Endothelial cell (in vitro differentiated cells): ENCODE results near the gene RBM25. TPM values are rescaled to one million over a fixed set of nuclear protein-coding genes. Genes with fewer than 3 reads are reported as not detected.

ENCODE experiments used
- DNase-seq: peaks from one replicate; pipeline ENCODE4 v3.0.0; 2021; ENCODE audit warnings: low spot score
- H3K27ac Mint-ChIP-seq: one replicate; pipeline ENCODE4 v1.8.0; 2021; ENCODE audit warnings: mixed read lengths, inconsistent platforms; ENCODE audit not compliant: unreplicated experiment
- H3K27me3 Mint-ChIP-seq: one replicate; pipeline ENCODE4 v1.8.0; 2021; ENCODE audit warnings: mild to moderate bottlenecking, moderate library complexity, mixed read lengths, inconsistent platforms; ENCODE audit not compliant: unreplicated experiment
- H3K36me3 Mint-ChIP-seq: one replicate; pipeline ENCODE4 v1.8.0; 2021; ENCODE audit warnings: mild to moderate bottlenecking, low read depth, mixed read lengths, inconsistent platforms; ENCODE audit not compliant: unreplicated experiment
- H3K4me1 Mint-ChIP-seq: one replicate; pipeline ENCODE4 v1.8.0; 2021; ENCODE audit warnings: mild to moderate bottlenecking, mixed read lengths, inconsistent platforms; ENCODE audit not compliant: unreplicated experiment
- H3K4me3 Mint-ChIP-seq: one replicate; pipeline ENCODE4 v1.8.0; 2021; ENCODE audit warnings: mild to moderate bottlenecking, mixed read lengths, inconsistent platforms; ENCODE audit not compliant: unreplicated experiment
- H3K9me3 Mint-ChIP-seq: one replicate; pipeline ENCODE4 v1.8.0; 2021; ENCODE audit warnings: mixed read lengths, inconsistent platforms; ENCODE audit not compliant: unreplicated experiment
- total RNA-seq: library from RNA; stranded (reverse); fragmentation: NEBNext Ultra II Directional; extraction: Animal tissue kit (Norgen Biotek cat#: 25700); gene quantifications from one replicate; pipeline ENCODE4 v1.2.1, GENCODE V29; 2021; ENCODE audit not compliant: unreplicated experiment
- TF ChIP-seq, protein P1 (sequence below): fragments of 200-600 bp; sonication (generic); IDR thresholded peaks from one replicate; pipeline ENCODE4 v1.5.0; 2021; ENCODE audit warnings: antibody characterized with exemption; ENCODE audit not compliant: unreplicated experiment

The RBM25 gene
- total RNA-seq, 1 donor from 2014 or later = 110 TPM

DNA sequence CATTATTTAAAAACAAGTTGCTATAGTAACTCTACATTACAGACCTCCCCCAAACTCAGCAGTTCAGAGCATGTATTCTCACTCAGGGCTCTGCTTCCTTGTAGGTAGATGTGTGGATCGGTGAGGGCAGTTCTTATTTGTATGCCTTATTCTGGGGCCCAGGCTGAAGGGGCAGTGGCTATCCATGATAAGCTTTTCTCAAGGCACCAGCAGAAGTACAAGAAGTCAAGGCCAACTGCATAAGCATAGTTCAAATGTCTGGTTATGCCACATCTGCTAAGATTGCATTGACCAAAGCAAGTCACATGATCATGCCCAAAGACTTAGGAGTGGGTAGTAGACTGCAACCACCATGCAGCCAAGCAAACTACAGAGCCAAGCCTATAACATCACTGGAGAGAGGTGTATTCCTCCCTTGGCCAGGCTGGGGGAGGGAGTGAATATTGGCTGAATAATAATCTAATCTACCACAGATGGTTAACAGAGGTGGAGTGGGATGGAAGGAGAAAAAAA lies 82.5 kb downstream of the RBM25 start:
- Mint-ChIP-seq H3K36me3 (peaks cover 12% of the 10 kb centered on the region), H3K27me3 (peaks cover 5% of the 10 kb centered on the region), H3K4me3 (no peak overlapping the region), H3K27ac (no peak overlapping the region), H3K4me1 (peaks cover 9% of the 10 kb centered on the region), H3K9me3 (no peaks in the 10 kb centered on the region)
- TF ChIP-seq, protein P1, sequence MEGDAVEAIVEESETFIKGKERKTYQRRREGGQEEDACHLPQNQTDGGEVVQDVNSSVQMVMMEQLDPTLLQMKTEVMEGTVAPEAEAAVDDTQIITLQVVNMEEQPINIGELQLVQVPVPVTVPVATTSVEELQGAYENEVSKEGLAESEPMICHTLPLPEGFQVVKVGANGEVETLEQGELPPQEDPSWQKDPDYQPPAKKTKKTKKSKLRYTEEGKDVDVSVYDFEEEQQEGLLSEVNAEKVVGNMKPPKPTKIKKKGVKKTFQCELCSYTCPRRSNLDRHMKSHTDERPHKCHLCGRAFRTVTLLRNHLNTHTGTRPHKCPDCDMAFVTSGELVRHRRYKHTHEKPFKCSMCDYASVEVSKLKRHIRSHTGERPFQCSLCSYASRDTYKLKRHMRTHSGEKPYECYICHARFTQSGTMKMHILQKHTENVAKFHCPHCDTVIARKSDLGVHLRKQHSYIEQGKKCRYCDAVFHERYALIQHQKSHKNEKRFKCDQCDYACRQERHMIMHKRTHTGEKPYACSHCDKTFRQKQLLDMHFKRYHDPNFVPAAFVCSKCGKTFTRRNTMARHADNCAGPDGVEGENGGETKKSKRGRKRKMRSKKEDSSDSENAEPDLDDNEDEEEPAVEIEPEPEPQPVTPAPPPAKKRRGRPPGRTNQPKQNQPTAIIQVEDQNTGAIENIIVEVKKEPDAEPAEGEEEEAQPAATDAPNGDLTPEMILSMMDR = no peak
- no peak for DNase-seq

DNA sequence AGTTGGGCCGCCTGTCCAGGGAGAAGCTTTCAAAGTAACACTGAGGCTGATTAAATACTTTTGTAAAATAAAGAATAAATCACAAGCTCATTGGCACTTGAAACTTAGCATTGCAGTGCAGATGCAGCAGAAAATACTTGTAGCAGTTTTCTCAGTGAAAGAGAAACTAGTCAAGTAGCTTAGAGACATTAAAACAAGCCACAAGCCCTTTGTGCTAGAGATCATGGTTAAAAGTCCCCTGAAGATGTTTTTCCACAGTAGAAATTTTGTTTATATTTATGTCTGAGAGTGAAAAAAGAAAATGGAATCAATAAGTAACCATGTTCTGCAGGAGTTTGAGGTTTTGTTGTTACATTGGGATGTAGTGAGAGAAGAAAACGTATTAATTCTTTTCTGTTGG lies 83.9 kb downstream of the RBM25 start:
- no peak overlapping the region for H3K27ac Mint-ChIP-seq

DNA sequence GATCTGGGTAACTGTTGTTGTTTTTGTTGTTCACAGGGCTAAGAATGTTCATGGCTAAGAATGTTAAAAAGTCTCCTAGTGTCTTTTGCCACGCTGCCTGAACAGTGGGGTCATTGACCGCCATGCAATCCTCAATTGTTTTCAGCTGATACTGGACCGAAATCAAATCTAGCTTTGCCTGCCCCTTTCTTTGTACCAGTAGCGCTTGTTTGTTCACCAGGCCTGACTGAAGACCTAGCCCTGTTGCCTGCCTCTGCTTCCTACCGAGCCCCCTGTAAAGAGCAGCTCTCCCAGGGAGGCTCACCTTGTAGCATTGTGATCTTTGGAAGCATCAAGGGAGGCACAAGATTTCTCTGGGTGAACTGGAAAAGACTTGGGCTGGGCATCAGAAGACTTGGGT lies 84.7 kb downstream of the RBM25 start:
- TF ChIP-seq, protein P1 = no peak
- no peak for DNase-seq
- Mint-ChIP-seq H3K4me3 (no peak overlapping the region), H3K27ac (no peak overlapping the region), H3K36me3 (peaks cover 6% of the 10 kb centered on the region), H3K27me3 (no peaks in the 10 kb centered on the region), H3K9me3 (no peaks in the 10 kb centered on the region), H3K4me1 (no peaks in the 10 kb centered on the region)

More for the DNA sequence above, 83.9 kb downstream of the RBM25 start:
- H3K9me3 Mint-ChIP-seq = no peaks in the 10 kb centered on the region
- TF ChIP-seq, protein P1 = no peak
- no peak for DNase-seq
- peaks cover 4% of the 10 kb centered on the region for H3K4me1 Mint-ChIP-seq
- H3K36me3 Mint-ChIP-seq = peaks cover 8% of the 10 kb centered on the region
- H3K27me3 Mint-ChIP-seq = peaks cover 4% of the 10 kb centered on the region
- no peak overlapping the region for H3K4me3 Mint-ChIP-seq

DNA sequence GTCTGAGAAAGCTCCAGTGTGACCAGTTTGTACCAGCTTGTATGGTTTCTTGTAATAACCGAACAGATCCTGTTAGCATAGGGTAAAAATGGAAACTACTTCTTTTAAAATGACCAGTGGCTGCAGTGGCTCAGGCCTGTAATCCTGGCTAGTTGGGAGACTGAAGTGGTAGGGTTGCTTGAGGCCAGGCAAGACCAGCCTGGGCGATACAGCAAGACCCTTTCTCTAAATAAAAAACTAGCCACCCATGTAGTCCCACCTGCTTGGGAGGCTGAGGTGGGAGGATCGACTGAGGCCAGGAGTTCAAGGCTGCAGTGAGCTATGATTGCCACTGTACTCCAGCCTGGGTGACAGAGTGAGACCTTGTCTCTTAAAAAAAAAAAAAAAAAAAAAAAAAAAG lies 85.3 kb downstream of the RBM25 start:
- Mint-ChIP-seq H3K4me3 (no peak overlapping the region), H3K36me3 (peaks cover 11% of the 10 kb centered on the region), H3K27ac (no peak overlapping the region), H3K9me3 (no peaks in the 10 kb centered on the region), H3K27me3 (no peaks in the 10 kb centered on the region), H3K4me1 (no peaks in the 10 kb centered on the region)
- TF ChIP-seq, protein P1 = no peak
- DNase-seq = no peak

DNA sequence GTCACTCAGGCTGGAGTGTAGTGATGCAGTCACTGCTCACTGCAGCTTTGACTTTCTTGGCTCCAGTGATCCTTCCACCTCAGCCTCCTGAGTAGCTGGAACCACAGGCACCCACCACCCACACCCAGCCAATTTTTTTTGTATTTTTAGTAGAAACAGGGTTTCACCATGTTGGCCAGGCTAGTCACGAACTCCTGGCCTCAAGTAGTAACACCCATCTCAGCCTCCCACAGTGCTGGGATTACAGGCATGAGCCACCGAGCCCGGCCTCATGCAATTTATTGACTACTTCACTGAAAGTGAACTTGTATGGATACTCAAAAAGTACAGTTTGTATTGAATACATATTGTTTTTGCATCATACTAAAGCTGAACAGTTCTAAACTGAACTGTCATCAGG lies 87.0 kb downstream of the RBM25 start:
- H3K27me3 Mint-ChIP-seq = no peaks in the 10 kb centered on the region
- H3K4me1 Mint-ChIP-seq = no peaks in the 10 kb centered on the region
- no peak for DNase-seq
- H3K27ac Mint-ChIP-seq = no peak overlapping the region
- peaks cover 22% of the 10 kb centered on the region for H3K36me3 Mint-ChIP-seq
- H3K4me3 Mint-ChIP-seq = no peak overlapping the region
- TF ChIP-seq, protein P1 = no peak
- no peaks in the 10 kb centered on the region for H3K9me3 Mint-ChIP-seq
